GM19023 (cell line): ENCODE measurements around the gene TBC1D2B.
A peak's percentile ranks its signal among the peaks of the same experiment; 100 is the strongest.

Source experiments
- ATAC-seq: cut with Tn5 transposase; IDR thresholded peaks from one replicate; pipeline ENCODE4 v1.9.1; 2021; ENCODE audit warnings: mild to moderate bottlenecking, moderate library complexity; ENCODE audit not compliant: unreplicated experiment

The TBC1D2B gene

DNA sequence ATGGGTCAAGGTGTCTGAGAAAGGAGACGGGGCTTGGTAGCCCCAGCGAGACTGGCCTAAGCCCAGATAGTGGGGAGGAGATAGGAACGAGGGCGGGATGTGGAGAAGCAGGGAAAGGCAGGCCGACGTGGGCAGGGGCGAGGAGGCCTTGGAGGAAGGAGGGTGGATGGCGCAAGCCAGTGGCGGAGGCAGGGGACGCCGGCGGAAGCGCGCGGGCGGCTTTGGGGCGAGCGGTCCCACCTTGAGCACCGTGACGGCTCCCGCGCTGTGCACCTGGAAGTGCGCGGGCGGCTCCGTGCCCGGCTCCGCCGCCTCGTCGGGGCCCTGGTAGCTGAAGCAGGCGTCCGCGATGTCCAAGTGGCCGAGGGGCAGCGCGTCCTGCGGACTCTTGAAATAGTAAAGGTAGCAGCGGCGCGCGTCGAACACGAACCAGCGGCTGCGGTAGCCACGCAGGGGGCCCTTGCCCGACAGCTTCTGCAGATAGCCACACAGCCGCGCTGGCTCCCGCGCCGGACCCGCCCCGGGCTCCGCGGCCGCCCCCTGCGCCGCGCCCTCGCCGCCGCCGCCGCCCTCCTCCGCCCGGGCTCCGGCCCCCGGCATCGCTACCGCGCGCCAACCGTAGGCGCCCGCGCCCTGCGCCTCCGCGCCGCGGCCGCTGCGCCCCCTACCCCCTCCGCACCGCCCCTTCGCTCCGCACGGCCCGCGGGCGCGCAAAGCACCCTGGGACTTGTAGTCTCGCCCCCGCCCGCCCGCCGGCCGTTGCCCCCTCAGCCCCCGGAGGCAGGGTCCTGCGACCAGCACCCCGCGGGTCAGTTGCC is at the start of gene TBC1D2B:
Gene TBC1D2B (minus strand): TSS at position 659 of the 818 bp plus-strand sequence. CDS start 59 bp downstream, at position 600.
- ATAC-seq = peak; percentile 69

DNA sequence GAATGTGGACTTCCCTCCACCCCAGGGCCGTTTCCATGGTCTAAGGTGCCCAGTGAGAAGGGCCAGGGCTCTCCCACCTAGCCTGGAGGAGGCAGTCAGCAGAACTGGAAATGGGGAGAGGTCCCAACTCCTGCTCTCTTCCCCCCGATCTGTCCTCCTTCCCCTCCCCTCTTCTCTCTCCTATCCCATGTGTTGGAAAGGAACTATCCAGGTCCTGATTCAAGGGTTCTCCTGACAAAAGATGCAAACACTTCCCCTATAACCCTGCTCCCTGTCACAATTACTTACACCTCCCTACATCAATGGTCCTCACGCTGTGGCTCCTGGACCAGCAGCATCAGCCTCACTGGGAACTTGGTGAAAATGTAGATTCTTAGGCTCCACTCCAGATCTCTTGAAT is 47.8 kb upstream of the TBC1D2B start:
- no peak for ATAC-seq

DNA sequence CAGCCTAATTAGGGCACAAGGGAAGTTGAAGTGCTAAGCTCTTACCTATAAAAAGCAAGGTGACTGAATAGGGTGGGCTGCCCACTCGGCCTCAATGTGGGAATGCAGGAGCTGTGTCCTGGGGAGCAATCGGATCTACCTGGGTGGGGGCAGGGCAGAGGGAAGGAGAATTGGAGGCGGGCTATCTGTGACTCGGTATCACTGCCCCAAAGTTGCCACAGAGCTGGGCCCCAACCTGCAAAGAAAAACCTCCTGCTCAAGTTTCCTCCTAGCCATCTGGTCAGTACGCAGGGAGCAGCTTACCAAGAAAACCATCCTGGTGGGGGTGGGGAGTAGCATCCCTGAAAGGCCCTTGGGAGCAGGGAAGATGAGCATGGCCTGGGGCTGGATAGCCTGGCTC is 43.0 kb upstream of the TBC1D2B start:
- no peak for ATAC-seq

- ATAC-seq = no peak
Observed at GRCh38 chr15:78112551-78112950, 35.0 kb upstream of the TBC1D2B start.

DNA sequence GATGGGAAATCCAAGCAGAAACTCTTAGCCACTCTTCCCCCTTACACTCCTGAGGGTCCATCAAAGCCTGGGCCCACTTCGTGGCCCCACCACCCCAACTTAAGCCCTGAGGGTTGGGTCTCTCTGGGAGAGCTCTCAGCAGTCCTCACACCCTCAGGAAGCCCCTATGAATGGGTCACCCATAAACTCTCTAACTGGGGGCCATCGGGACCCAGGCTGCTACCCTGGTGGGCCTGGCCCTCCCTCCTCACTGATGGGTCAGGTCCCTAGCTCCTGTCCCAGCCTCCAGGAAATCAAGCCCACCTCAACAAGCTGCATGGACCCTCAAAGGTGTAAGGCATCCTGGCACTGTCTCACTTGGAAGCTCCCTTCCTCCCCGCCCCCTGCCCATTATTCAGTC is 34.3 kb upstream of the TBC1D2B start:
- ATAC-seq = no peak

DNA sequence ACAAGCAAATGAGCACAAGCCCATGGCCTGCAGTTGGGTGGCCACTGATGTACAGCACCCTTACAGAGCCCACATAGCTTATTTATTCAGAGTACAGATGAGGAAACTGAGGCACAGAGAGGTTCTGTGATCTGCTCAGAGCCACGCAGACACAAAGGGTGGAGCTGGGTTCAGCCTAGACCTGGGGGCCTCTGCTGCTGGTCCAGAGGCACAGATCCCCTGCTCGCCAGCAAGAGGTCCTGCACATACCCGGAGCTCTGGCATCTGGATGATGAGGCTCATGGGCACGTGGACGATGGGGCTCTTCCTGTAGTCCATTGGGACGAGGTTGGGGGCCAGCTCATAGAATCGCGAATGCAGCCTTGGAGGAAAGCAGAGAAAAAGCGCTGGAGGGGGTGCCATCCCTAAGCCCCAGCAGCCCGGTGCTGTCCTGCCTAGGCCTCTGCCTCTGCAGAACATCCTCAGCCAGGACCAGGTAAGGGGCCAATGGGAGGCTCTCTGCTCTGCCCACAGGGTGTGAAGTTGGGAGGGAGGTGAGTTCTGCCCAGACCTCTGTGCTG is 33.5 kb upstream of the TBC1D2B start:
- ATAC-seq = no peak

DNA sequence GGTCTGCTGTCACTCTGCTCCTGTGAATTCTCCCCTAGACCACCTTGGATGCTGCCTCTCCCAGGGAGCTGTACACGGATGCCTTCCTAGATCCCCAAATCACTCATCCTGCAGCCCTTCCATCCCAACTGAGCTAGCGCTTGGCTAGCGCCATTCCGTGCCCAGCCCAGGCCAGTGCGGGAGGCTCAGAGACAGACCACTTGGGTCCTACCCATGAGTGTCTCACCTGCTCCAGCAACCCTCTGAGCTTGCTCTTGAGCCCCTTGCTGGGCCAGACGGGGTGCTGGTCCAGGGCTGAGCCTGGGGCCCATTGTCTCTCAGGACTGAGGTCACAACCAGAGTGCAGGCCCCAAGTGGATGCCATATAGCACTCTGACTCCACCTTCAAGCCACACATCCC is 32.6 kb upstream of the TBC1D2B start:
- no peak for ATAC-seq

DNA sequence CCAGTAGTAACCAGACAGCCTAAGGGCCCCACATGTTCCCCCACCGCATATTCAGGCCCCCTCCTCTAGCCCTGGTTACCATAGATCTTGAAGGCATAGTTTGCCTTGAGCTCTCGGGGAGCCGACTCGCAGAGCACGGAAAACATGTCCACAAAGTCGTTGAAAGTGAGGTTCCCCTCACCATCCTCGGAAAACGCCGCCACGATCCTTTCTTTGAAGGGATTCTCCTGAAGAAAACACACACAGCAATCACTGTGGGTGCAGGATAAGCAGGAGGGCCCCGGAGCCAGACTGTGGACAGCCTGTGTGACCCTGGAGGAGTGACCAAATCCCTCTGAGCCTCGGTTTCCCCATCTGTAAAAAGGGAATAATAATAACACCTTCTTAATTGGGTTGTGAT is 31.6 kb upstream of the TBC1D2B start:
- ATAC-seq = no peak

- no peak for ATAC-seq
Observed at GRCh38 chr15:78108300-78109084, 31.0 kb upstream of the TBC1D2B start.

GRCh38 chr15:78107471-78107870 is 30.0 kb upstream of the TBC1D2B start:
- no peak for ATAC-seq

DNA sequence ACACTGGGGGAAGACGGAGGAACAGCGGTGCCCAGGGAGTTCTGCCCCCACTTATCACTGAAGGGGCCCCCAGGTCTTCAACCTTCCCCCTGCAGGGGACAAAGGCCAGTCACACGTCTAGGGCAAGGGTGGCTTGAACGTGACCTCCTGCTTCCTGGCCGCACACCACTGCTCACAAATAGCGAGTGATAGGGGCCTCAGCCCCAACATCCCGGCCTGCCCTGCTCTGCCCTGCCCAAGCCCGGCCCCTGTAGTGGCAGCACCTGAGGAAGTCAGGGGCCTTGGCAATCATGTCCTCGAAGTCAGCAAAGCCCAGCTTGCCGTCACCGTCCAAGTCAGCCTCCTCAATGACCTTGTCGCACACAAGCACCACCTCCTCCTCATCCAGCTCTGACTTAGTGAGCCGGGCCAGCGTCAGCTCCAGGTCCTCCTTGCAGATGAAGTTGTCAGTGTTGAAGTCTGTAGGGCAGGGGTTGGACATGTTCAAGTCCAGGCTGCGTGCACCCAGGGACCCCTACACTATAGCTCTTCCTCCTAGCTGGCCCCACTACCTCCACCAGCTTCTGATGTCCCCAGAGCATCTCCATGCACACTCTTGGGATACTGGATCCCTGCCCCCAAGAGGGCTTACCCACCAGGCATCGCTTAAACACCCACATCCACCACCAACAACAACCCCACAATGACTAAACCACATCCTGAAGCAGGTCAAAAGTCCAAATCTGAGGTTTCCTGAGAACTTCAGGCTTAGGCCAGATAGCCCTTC is 28.1 kb upstream of the TBC1D2B start:
- ATAC-seq = no peak

DNA sequence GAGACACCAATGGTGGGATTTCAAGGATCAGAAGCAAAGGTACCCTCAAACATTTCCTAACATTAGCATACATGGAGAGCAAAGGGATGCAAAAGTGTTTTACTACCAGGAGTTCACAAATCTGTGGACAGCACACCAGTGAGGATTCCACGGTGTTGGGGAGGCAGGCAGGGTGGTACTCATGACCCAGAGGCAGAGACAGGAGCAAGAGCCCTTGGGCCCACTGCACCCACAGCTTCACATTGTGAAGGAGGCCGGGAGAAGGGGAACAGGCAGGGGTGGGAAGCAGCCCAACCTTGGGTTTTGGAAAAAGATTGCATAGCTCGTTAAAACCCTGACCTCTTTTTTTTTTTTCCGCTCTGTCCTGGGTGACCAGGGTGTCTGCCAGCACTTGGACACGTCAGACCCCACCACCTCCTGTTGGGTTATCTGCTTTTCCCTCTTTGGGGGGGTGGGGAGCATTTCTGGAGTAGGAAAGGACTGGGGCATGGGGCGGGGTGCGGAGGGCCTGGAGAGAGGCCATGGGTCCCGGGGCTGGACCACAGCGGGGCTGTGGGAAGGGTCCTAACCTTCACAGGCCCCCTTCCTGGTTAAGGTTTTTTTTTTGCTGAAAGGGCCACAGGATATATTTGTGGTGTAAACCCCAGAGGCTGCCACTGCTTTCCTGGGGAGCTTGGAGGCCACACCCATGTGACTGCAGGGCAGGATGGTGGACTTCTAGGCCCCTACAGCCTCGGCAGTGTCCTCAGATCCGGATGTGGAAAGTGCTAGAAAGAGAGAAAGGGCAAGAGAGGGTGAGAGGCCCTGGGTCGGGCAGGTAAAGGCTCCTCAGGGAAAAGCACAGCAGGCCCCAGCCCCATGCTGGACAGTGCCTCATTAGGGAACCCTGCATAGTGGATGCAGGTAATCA is 27.3 kb upstream of the TBC1D2B start:
- no peak for ATAC-seq

GRCh38 chr15:78104119-78104479 is 26.6 kb upstream of the TBC1D2B start:
- ATAC-seq = no peak

- peak; percentile 69 for ATAC-seq
Observed at GRCh38 chr15:78103406-78104118, 26.1 kb upstream of the TBC1D2B start.

GRCh38 chr15:78102741-78103140 is 25.2 kb upstream of the TBC1D2B start:
- ATAC-seq = no peak

DNA sequence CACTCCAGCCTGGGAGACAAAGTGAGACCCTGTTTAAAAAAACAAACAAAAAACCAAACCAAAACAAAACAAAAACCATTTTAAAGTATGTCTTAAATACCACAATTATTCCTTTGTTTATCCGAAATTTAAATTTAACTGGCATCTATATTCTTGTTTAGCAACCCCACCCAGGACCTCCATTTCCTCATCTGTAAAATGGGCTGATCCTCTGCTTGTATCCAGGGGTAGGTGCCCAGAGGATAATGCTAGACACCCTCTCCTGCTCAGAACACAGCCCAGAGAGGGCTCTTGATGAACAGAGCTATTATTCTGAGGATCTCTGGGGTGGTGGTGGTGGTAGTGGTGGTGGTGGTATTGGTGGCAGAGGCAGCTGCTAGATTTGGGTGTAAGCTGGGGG is 24.7 kb upstream of the TBC1D2B start:
- ATAC-seq = no peak

- no peak for ATAC-seq
Observed at GRCh38 chr15:78101423-78102105, 24.1 kb upstream of the TBC1D2B start.

GRCh38 chr15:78100886-78101285 is 23.4 kb upstream of the TBC1D2B start:
- no peak for ATAC-seq
